WTC11 (cell line): Measurements from ENCODE around the gene SUPT5H. TPM values are rescaled to one million over a fixed set of nuclear protein-coding genes. Genes with fewer than 3 reads are reported as not detected.

Experiments used
- ATAC-seq: fragments of 200-7000 bp; cut with Tn5 transposase; 2 replicates; pipeline ENCODE4 v1.10.0; 2021; ENCODE audit warnings: mild to moderate bottlenecking, moderate library complexity
- CTCF ChIA-PET: fragments of 300-600 bp; sonication (Branson Sonifier 250); formaldehyde crosslinking; loops from one replicate; lab custom pipeline; 2021; ENCODE audit warnings: antibody characterized with exemption; lab: Charles Lee
- POLR2A ChIA-PET: fragments of 350-600 bp; sonication (Branson Sonifier 250); formaldehyde crosslinking; loops from one replicate; lab custom pipeline; 2021; ENCODE audit warnings: antibody characterized with exemption; lab: Charles Lee
- DNase-seq: peaks from one replicate; pipeline ENCODE4 v3.0.0; 2021; ENCODE audit warnings: low spot score
- H3K27ac Mint-ChIP-seq: 2 replicates; pipeline ENCODE4 v1.8.0; 2021; ENCODE audit warnings: mixed read lengths
- H3K27me3 Mint-ChIP-seq: 2 replicates; pipeline ENCODE4 v1.8.0; 2021; ENCODE audit warnings: low read depth, mild to moderate bottlenecking, moderate library complexity, mixed read lengths
- H3K36me3 Mint-ChIP-seq: 2 replicates; pipeline ENCODE4 v1.8.0; 2021; ENCODE audit warnings: mixed read lengths
- H3K4me1 Mint-ChIP-seq: 2 replicates; pipeline ENCODE4 v1.8.0; 2022; ENCODE audit warnings: mixed read lengths
- H3K4me3 Mint-ChIP-seq: 2 replicates; pipeline ENCODE4 v1.8.0; 2021; ENCODE audit warnings: mild to moderate bottlenecking, moderate library complexity, mixed read lengths
- H3K9me3 Mint-ChIP-seq: 2 replicates; pipeline ENCODE4 v1.8.0; 2021; ENCODE audit warnings: mixed read lengths
- CREM ChIP-seq: sonication (generic); formaldehyde crosslinking; IDR thresholded peaks from 2 replicates; pipeline ENCODE4 v1.8.1; 2022; ENCODE audit warnings: mild to moderate bottlenecking, missing genetic modification reagents, moderate library complexity
- ERG ChIP-seq: fragments of 250-450 bp; sonication (Bioruptor Pico); IDR thresholded peaks from 2 replicates; pipeline ENCODE4 v1.8.0; 2021; ENCODE audit warnings: mild to moderate bottlenecking
- FOXP1 ChIP-seq: sonication (generic); formaldehyde crosslinking; IDR thresholded peaks from 2 replicates; pipeline ENCODE4 v1.8.0; 2022; ENCODE audit warnings: missing genetic modification reagents, mild to moderate bottlenecking, moderate library complexity, borderline replicate concordance
- GTF2I ChIP-seq: fragments of 250-450 bp; sonication (Bioruptor Pico); conservative IDR thresholded peaks from 2 replicates; pipeline ENCODE4 v1.4.0; 2021; ENCODE audit warnings: mild to moderate bottlenecking
- JAZF1 ChIP-seq: fragments of 250-450 bp; sonication (Bioruptor Pico); IDR thresholded peaks from 2 replicates; pipeline ENCODE4 v1.9.0; 2021; ENCODE audit warnings: moderate library complexity, mild to moderate bottlenecking, inconsistent platforms
- NFE2L1 ChIP-seq: sonication (generic); formaldehyde crosslinking; IDR thresholded peaks from 2 replicates; pipeline ENCODE4 v1.8.1; 2023; ENCODE audit warnings: missing genetic modification reagents
- NR3C1 ChIP-seq: sonication (generic); formaldehyde crosslinking; conservative IDR thresholded peaks from 2 replicates; pipeline ENCODE4 v1.8.1; 2023; ENCODE audit warnings: low read depth, mild to moderate bottlenecking, missing genetic modification reagents
- RORB ChIP-seq: fragments of 250-450 bp; sonication (Bioruptor Pico); IDR thresholded peaks from 2 replicates; pipeline ENCODE4 v1.9.0; 2021; ENCODE audit warnings: mild to moderate bottlenecking
- SMAD3 ChIP-seq: sonication (generic); formaldehyde crosslinking; IDR thresholded peaks from 2 replicates; pipeline ENCODE4 v1.8.0; 2022; ENCODE audit warnings: missing genetic modification reagents, mild to moderate bottlenecking, borderline replicate concordance
- microRNA-seq: library from miRNA; unstranded; fragments of <30 nt; microRNA quantifications from one replicate; pipeline ENCODE4 v1.2.0, GENCODE V29; 2022; ENCODE audit warnings: borderline number of aligned reads
- total RNA-seq: library from RNA; stranded (reverse); gene quantifications from 3 replicates; pipeline ENCODE4 v1.2.3, GENCODE V29; 2021

The SUPT5H gene
- total RNA-seq, 1 experiment from 2014 or later = 135 TPM

- TF ChIP-seq RORB (no peak), SMAD3 (CRISPR knock-in tag) (no peak), NFE2L1 (CRISPR knock-in tag) (no peak), CREM (CRISPR knock-in tag) (no peak), NR3C1 (CRISPR knock-in tag) (no peak), JAZF1 (CRISPR knock-in tag) (no peak), ERG (no peak), GTF2I (CRISPR knock-in tag) (no peak), FOXP1 (CRISPR knock-in tag) (no peak)
- peaks cover 11% of the 10 kb centered on the region for H3K36me3 Mint-ChIP-seq
- H3K27me3 Mint-ChIP-seq = no peaks in the 10 kb centered on the region
- ATAC-seq = no peak
- DNase-seq = no peak
- H3K9me3 Mint-ChIP-seq = no peaks in the 10 kb centered on the region
- no peak overlapping the region for H3K4me3 Mint-ChIP-seq
- POLR2A ChIA-PET = interaction anchor here (0.6 kb wide), 1 partner anchor 339 kb away, joined by 4 read pairs; no protein-coding TSS in a partner anchor
- no peak overlapping the region for H3K27ac Mint-ChIP-seq
- H3K4me1 Mint-ChIP-seq = no peaks in the 10 kb centered on the region
- CTCF ChIA-PET = interaction anchor here (0.7 to 2.5 kb wide), 3 partner anchors 11 to 50 kb away, joined by 3 to 15 read pairs (median 3); no protein-coding TSS in a partner anchor
Observed at GRCh38 chr19:39525205-39525604, 79.8 kb downstream of the SUPT5H start.

Small RNA genes lying within 50 kb of the gene (microRNA-seq; reads per million reads assigned to microRNA genes)
- gene MIR4530 = not detected

Other genes starting within 250 kb of the SUPT5H start
- gene NCCRP1, start 248.6 kb upstream of the SUPT5H start, total RNA-seq = 2.0 to 2.5 TPM (median 2.2 TPM) in 3 replicates
- 0.37 to 1.1 TPM (median 0.77 TPM) in 3 replicates for gene SYCN, start 241.3 kb upstream of the SUPT5H start, total RNA-seq
- not detected in 3 replicates for gene IFNL3, start 200.6 kb upstream of the SUPT5H start, total RNA-seq
- not detected in 3 replicates for gene IFNL4, start 196.7 kb upstream of the SUPT5H start, total RNA-seq
- gene IFNL2, start 177.2 kb upstream of the SUPT5H start, total RNA-seq = not detected in 3 replicates
- not detected in 3 replicates for gene IFNL1, start 149.2 kb upstream of the SUPT5H start, total RNA-seq
- gene LRFN1, start 124.7 kb upstream of the SUPT5H start, total RNA-seq = 7.1 to 8.5 TPM (median 8.1 TPM) in 3 replicates
- gene GMFG, start 109.5 kb upstream of the SUPT5H start, total RNA-seq = 0.96 to 1.8 TPM (median 1.4 TPM) in 3 replicates
- gene SAMD4B, start 103.2 kb upstream of the SUPT5H start, total RNA-seq = 148 to 164 TPM (median 150 TPM) in 3 replicates
- gene PAF1, start 54.5 kb upstream of the SUPT5H start, total RNA-seq = 27.8 to 34.4 TPM (median 29.4 TPM) in 3 replicates
- gene MED29, start 54.2 kb upstream of the SUPT5H start, total RNA-seq = 37.6 to 42.9 TPM (median 39.4 TPM) in 3 replicates
- 17.3 to 22.2 TPM (median 18.4 TPM) in 3 replicates for gene ZFP36, start 38.7 kb upstream of the SUPT5H start, total RNA-seq
- gene PLEKHG2, start 32.9 kb upstream of the SUPT5H start, total RNA-seq = 62.3 to 72.0 TPM (median 63.6 TPM) in 3 replicates
- gene RPS16, start 9.6 kb upstream of the SUPT5H start, total RNA-seq = 2,962 to 3,158 TPM (median 2,999 TPM) in 3 replicates
- 136 to 154 TPM (median 137 TPM) in 3 replicates for gene TIMM50, start 35.3 kb downstream of the SUPT5H start, total RNA-seq
- gene DLL3, start 53.4 kb downstream of the SUPT5H start, total RNA-seq = 16.4 to 23.9 TPM (median 21.6 TPM) in 3 replicates
- 12.6 to 15.4 TPM (median 15.1 TPM) in 3 replicates for gene SELENOV, start 69.6 kb downstream of the SUPT5H start, total RNA-seq
- 2.7 to 3.6 TPM (median 2.7 TPM) in 3 replicates for gene EID2B, start 87.3 kb downstream of the SUPT5H start, total RNA-seq
- gene EID2, start 94.6 kb downstream of the SUPT5H start, total RNA-seq = 21.5 to 24.0 TPM (median 23.7 TPM) in 3 replicates
- not detected in 3 replicates for gene LGALS13, start 156.9 kb downstream of the SUPT5H start, total RNA-seq
- not detected in 3 replicates for gene LGALS16, start 210.3 kb downstream of the SUPT5H start, total RNA-seq